GM12878 (cell line): ENCODE data around the gene LAT. TPM values are rescaled to one million over a fixed set of nuclear protein-coding genes. Genes with fewer than 3 reads are reported as not detected.

ENCODE experiments used
- ATAC-seq: fragments of 200-7000 bp; cut with Tn5 transposase; 3 replicates; pipeline ENCODE4 v1.9.1; 2020; ENCODE audit warnings: mild to moderate bottlenecking, moderate library complexity
- BruUV-seq: library from RNA; stranded (reverse); fragments of 400-500 nt; replicated peaks from 2 replicates; lab custom pipeline; 2021; lab: Mats Ljungman, UMichigan
- CTCF ChIA-PET: fragments of 300-600 bp; sonication (Branson Sonifier 250); formaldehyde crosslinking; extraction: SDS; loops from one replicate; lab custom pipeline; 2021; ENCODE audit warnings: inconsistent platforms; lab: Yijun Ruan, JAX
- POLR2A ChIA-PET: fragments of 350-600 bp; formaldehyde crosslinking; extraction: SDS; loops from one replicate; lab custom pipeline; 2021; ENCODE audit warnings: inconsistent platforms; lab: Charles Lee
- RAD21 ChIA-PET: fragments of 300-600 bp; sonication (Branson Sonifier 250); formaldehyde crosslinking; loops from one replicate; lab custom pipeline; 2023; ENCODE audit warnings: antibody characterized with exemption; ENCODE audit not compliant: unreplicated experiment; lab: Charles Lee
- SMC1A ChIA-PET: fragments of 300-600 bp; sonication (Branson Sonifier 250); formaldehyde crosslinking; loops from one replicate; lab custom pipeline; 2023; ENCODE audit not compliant: unreplicated experiment, uncharacterized antibody; lab: Charles Lee
- DNase-seq: peaks from one replicate; pipeline ENCODE4 v3.0.0-alpha.2; 2011; ENCODE audit warnings: low read depth, low spot score
- FAIRE-seq: peaks from 3 replicates; lab custom pipeline; 2011; peaks lifted over from hg19 to GRCh38; lab: Jason Lieb, UNC
- H2AFZ ChIP-seq: 2 replicates; pipeline ENCODE4 v1.6.0; 2011; ENCODE audit warnings: low read depth, low read length, control low read depth; ENCODE audit not compliant: control insufficient read depth
- H3K27ac ChIP-seq: 2 replicates; pipeline ENCODE4 v1.5.1; 2011; ENCODE audit warnings: control low read depth; ENCODE audit not compliant: control insufficient read depth, insufficient read depth
- H3K27me3 ChIP-seq, 2 experiments: replicated peaks in 1 of 2; 2 replicates each; pipeline versions ENCODE4 v1.6.0 to v1.6.1; 2011; ENCODE audit warnings: low read length in 1 of 2; ENCODE audit not compliant: control insufficient read depth in 2 of 2, insufficient read depth in 2 of 2
- H3K36me3 ChIP-seq, 2 experiments: 2 replicates each; pipeline ENCODE4 v1.5.1; 2011; ENCODE audit warnings: low read length in 1 of 2; ENCODE audit not compliant: control insufficient read depth in 2 of 2, insufficient read depth in 2 of 2
- H3K4me1 ChIP-seq: 2 replicates; pipeline ENCODE4 v1.6.1; 2011; ENCODE audit warnings: mild to moderate bottlenecking, low read length, moderate library complexity, mixed read lengths; ENCODE audit not compliant: control insufficient read depth, insufficient read depth
- H3K4me2 ChIP-seq: 2 replicates; pipeline ENCODE4 v1.6.0; 2011; ENCODE audit warnings: control low read depth; ENCODE audit not compliant: control insufficient read depth, insufficient read depth
- H3K4me3 ChIP-seq: fragments of 200-600 bp; sonication (generic); 2 replicates; pipeline ENCODE4 v1.5.1; 2016
- H3K79me2 ChIP-seq: 2 replicates; pipeline ENCODE4 v1.6.0; 2011; ENCODE audit warnings: low read length; ENCODE audit not compliant: control insufficient read depth, insufficient read depth
- H3K9ac ChIP-seq: 2 replicates; pipeline ENCODE4 v1.8.0; 2011; ENCODE audit warnings: low read length, control low read depth, mixed read lengths; ENCODE audit not compliant: control insufficient read depth, insufficient read depth
- H3K9me3 ChIP-seq: replicated peaks from 3 replicates; pipeline ENCODE4 v1.5.1; 2011; ENCODE audit warnings: mild to moderate bottlenecking, low read length; ENCODE audit not compliant: control insufficient read depth, insufficient read depth
- H4K20me1 ChIP-seq: 2 replicates; pipeline ENCODE4 v1.6.0; 2011; ENCODE audit not compliant: control insufficient read depth, insufficient read depth
- ASH2L ChIP-seq: fragments of 300-600, 200-600 bp; sonication (generic); IDR thresholded peaks from 2 replicates; pipeline ENCODE4 v1.6.1; 2017; ENCODE audit warnings: low read depth, mild to moderate bottlenecking, borderline replicate concordance
- BACH1 ChIP-seq: fragments of 450-650 bp; IDR thresholded peaks from 2 replicates; pipeline ENCODE4 v1.6.1; 2017; ENCODE audit warnings: mild to moderate bottlenecking, borderline replicate concordance
- CBX5 ChIP-seq: sonication (generic); IDR thresholded peaks from 2 replicates; pipeline ENCODE4 v1.6.1; 2016; ENCODE audit warnings: low read depth, moderate library complexity, mild to moderate bottlenecking, inconsistent platforms
- CTCF ChIP-seq, 3 experiments: IDR thresholded peaks in 2 of 3; conservative IDR thresholded peaks in 1 of 3; 2 replicates each; pipeline ENCODE4 v1.5.1; 2011; ENCODE audit warnings: low read depth in 3 of 3, low read length in 3 of 3, mild to moderate bottlenecking in 3 of 3, control low read depth in 2 of 3, moderate library complexity in 2 of 3, inconsistent platforms in 1 of 3, mixed read lengths in 1 of 3; ENCODE audit not compliant: control insufficient read depth in 2 of 3, insufficient read depth in 1 of 3; ENCODE audit errors: extremely low read depth in 1 of 3
- E2F4 ChIP-seq: IDR thresholded peaks from 2 replicates; pipeline ENCODE4 v1.6.1; 2012; ENCODE audit warnings: low read depth, low read length, improper control_type of control experiment
- ETV6 ChIP-seq, 2 experiments: fragments of 450-650 bp in 1 of 2; IDR thresholded peaks in 1 of 2; conservative IDR thresholded peaks in 1 of 2; 2 replicates each; pipeline ENCODE4 v1.6.1; 2014; ENCODE audit warnings: antibody characterized with exemption in 1 of 2, borderline replicate concordance in 1 of 2, low read depth in 1 of 2, mild to moderate bottlenecking in 1 of 2, moderate library complexity in 1 of 2
- FOS ChIP-seq: IDR thresholded peaks from 3 replicates; pipeline ENCODE4 v1.6.1; 2011; ENCODE audit warnings: borderline replicate concordance; ENCODE audit not compliant: insufficient read length; ENCODE audit errors: extremely low read depth
- IKZF1 ChIP-seq: fragments of 450-650 bp; conservative IDR thresholded peaks from 2 replicates; pipeline ENCODE4 v1.6.1; 2017; ENCODE audit warnings: antibody characterized with exemption, mild to moderate bottlenecking
- PAX8 ChIP-seq: fragments of 450-650 bp; IDR thresholded peaks from 2 replicates; pipeline ENCODE4 v1.6.1; 2017; ENCODE audit warnings: mild to moderate bottlenecking, moderate library complexity
- RB1 ChIP-seq: fragments of 450-650 bp; formaldehyde crosslinking; IDR thresholded peaks from 2 replicates; pipeline ENCODE4 v1.6.1; 2017; ENCODE audit warnings: mild to moderate bottlenecking, borderline replicate concordance
- RELA ChIP-seq: fragments of 450-650 bp; IDR thresholded peaks from 2 replicates; pipeline ENCODE4 v1.8.0; 2014; ENCODE audit warnings: borderline replicate concordance; ENCODE audit not compliant: partially characterized antibody
- RFX5 ChIP-seq: IDR thresholded peaks from 2 replicates; pipeline ENCODE4 v1.6.1; 2011; ENCODE audit warnings: low read depth, low read length, improper control_type of control experiment
- SREBF2 ChIP-seq: IDR thresholded peaks from 2 replicates; pipeline ENCODE4 v1.6.1; 2012; ENCODE audit warnings: mild to moderate bottlenecking, low read length
- WRNIP1 ChIP-seq: IDR thresholded peaks from 2 replicates; pipeline ENCODE4 v1.6.1; 2011; ENCODE audit warnings: low read depth, low read length, improper control_type of control experiment, borderline replicate concordance
- YY1 ChIP-seq: IDR thresholded peaks from 2 replicates; pipeline ENCODE4 v1.6.1; 2011; ENCODE audit warnings: low read depth, mild to moderate bottlenecking, low read length
- ZBED1 ChIP-seq: IDR thresholded peaks from 2 replicates; pipeline ENCODE4 v1.6.1; 2016; ENCODE audit warnings: borderline replicate concordance
- WGBS: methylation state at CpG from one replicate; pipeline ENCODE4 v1.1.6; 2016; ENCODE audit warnings: low lambda C conversion rate; ENCODE audit not compliant: insufficient replicate concordance, insufficient coverage; ENCODE audit errors: missing lambda C conversion rate; 5-methylcytosine and 5-hydroxymethylcytosine counted together
- in situ Hi-C: fragments of 300-500 bp; cut with MboI; formaldehyde crosslinking; loops from 9 replicates; pipeline ENCODE4 v1.14.3; 2018; ENCODE audit warnings: mixed read lengths
- intact Hi-C: fragments of 100-400 bp; cut with micrococcal nuclease; formaldehyde crosslinking; loops from one replicate; pipeline ENCODE4 v1.14.2; 2022; ENCODE audit not compliant: unreplicated experiment
- polyA plus RNA-seq, 11 experiments: library from polyadenylated mRNA; depleted of rRNA in 4 of 11; unstranded in 6 of 11; stranded (reverse) in 5 of 11; fragments of >200 nt; fragmentation: Nextera tagmentation in 4 of 11; fragmentation: Illumina TruSeq in 1 of 11; extraction: Ambion mirVana in 4 of 11; extraction: Trizol in 1 of 11; gene quantifications; 1 replicate in 1 of 11; 2 replicates in 10 of 11; pipeline versions ENCODE4 v1.2.1 to v1.2.3, GENCODE V29; 2011 to 2016; ENCODE audit warnings: inconsistent platforms in 2 of 11, missing spikeins in 2 of 11, low read depth in 1 of 11
- total RNA-seq, 4 experiments: library from RNA; depleted of rRNA in 3 of 4; stranded (reverse); fragments of >200 nt in 3 of 4; fragmentation: Illumina TruSeq in 1 of 4; extraction: Trizol in 1 of 4; gene quantifications; 2 replicates each; pipeline versions ENCODE4 v1.2.1 to v1.2.3, GENCODE V29; 2013 to 2021
- TF ChIP-seq, protein P1 (sequence below): fragments of 450-650 bp; IDR thresholded peaks from 2 replicates; pipeline ENCODE4 v1.6.1; 2018; ENCODE audit warnings: borderline replicate concordance, mild to moderate bottlenecking; ENCODE audit not compliant: partially characterized antibody
- TF ChIP-seq, protein P2 (sequence below): IDR thresholded peaks from 2 replicates; pipeline ENCODE4 v1.6.1; 2011; ENCODE audit warnings: borderline replicate concordance, low read depth, mild to moderate bottlenecking, moderate library complexity, mixed read lengths, low read length; ENCODE audit not compliant: insufficient read depth; ENCODE audit errors: extremely low read length

Gene LAT
- total and polyA plus RNA-seq, 10 of the 15 experiments (the other 5 are each of a cell fraction or from before 2014, with no cell fraction given): 0.39 to 6.9 (median 2.0) TPM

GRCh38 chr16:29012913-29013553 is 28.2 kb downstream of the LAT start:
- ChIA-PET POLR2A (no interaction called here), CTCF (interaction anchor here (1.1 kb wide), 1 partner anchor 35 kb away, joined by 4 read pairs; no protein-coding TSS in a partner anchor), SMC1A (no interaction called here), RAD21 (interaction anchor here (1.0 kb wide), 1 partner anchor 10 kb away, joined by 5 read pairs; no protein-coding TSS in a partner anchor)
- in situ Hi-C loops (no loop called here), intact Hi-C loops (no loop called here)
- DNase-seq (no peak), ATAC-seq (no peak), FAIRE-seq (no peak)
- H4K20me1 ChIP-seq: no peaks in the 10 kb centered on the region
- H3K9ac ChIP-seq: no peak overlapping the region
- H3K79me2 ChIP-seq: no peaks in the 10 kb centered on the region
- H3K4me3 ChIP-seq: no peak overlapping the region
- no peaks in the 10 kb centered on the region for H3K27me3 ChIP-seq
- H3K4me1 ChIP-seq: no peaks in the 10 kb centered on the region
- no peaks in the 10 kb centered on the region for H3K36me3 ChIP-seq
- no peak overlapping the region for H2AFZ ChIP-seq
- no peak overlapping the region for H3K4me2 ChIP-seq
- no peak overlapping the region for H3K27ac ChIP-seq
- BruUV-seq: no TSS peak
- H3K9me3 ChIP-seq: no peaks in the 10 kb centered on the region
- 51% methylated on average over 9 of the region's 9 CpGs for WGBS
- TF ChIP-seq, protein P1, sequence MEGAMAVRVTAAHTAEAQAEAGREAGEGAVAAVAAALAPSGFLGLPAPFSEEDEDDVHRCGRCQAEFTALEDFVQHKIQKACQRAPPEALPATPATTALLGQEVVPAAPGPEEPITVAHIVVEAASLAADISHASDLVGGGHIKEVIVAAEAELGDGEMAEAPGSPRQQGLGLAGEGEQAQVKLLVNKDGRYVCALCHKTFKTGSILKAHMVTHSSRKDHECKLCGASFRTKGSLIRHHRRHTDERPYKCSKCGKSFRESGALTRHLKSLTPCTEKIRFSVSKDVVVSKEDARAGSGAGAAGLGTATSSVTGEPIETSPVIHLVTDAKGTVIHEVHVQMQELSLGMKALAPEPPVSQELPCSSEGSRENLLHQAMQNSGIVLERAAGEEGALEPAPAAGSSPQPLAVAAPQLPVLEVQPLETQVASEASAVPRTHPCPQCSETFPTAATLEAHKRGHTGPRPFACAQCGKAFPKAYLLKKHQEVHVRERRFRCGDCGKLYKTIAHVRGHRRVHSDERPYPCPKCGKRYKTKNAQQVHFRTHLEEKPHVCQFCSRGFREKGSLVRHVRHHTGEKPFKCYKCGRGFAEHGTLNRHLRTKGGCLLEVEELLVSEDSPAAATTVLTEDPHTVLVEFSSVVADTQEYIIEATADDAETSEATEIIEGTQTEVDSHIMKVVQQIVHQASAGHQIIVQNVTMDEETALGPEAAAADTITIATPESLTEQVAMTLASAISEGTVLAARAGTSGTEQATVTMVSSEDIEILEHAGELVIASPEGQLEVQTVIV: no peak
- TF ChIP-seq E2F4 (no peak), BACH1 (no peak), ZBED1 (no peak), SREBF2 (no peak), CTCF (IDR thresholded peaks at IDR 0.05 in 2 of 3, conservative IDR thresholded peaks at IDR 0.05 in 1 of 3; ENCODE audit: control insufficient read depth in 2 of 3, extremely low read depth in 1 of 3, insufficient read depth in 1 of 3, low read depth in 3 of 3, low read length in 3 of 3) (no peak), IKZF1 (no peak), CBX5 (no peak), YY1 (no peak), PAX8 (no peak), RELA (no peak), ETV6 (conservative IDR thresholded peaks at IDR 0.05 in 1 of 2, IDR thresholded peaks at IDR 0.05 in 1 of 2; ENCODE audit: borderline replicate concordance in 1 of 2, low read depth in 1 of 2) (no peak), FOS (no peak), WRNIP1 (no peak), RFX5 (no peak), ASH2L (no peak), RB1 (no peak)
- TF ChIP-seq, protein P2, sequence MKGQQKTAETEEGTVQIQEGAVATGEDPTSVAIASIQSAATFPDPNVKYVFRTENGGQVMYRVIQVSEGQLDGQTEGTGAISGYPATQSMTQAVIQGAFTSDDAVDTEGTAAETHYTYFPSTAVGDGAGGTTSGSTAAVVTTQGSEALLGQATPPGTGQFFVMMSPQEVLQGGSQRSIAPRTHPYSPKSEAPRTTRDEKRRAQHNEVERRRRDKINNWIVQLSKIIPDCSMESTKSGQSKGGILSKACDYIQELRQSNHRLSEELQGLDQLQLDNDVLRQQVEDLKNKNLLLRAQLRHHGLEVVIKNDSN: no peak
